ENCODE measurements around the gene SMPD1.

- no peak for TF ChIP-seq EZH2 (IDR thresholded peaks at IDR 0.05; ENCODE audit: borderline replicate concordance, low read depth, low read length, poor library complexity, severe bottlenecking)
- TF ChIP-seq, protein P1, sequence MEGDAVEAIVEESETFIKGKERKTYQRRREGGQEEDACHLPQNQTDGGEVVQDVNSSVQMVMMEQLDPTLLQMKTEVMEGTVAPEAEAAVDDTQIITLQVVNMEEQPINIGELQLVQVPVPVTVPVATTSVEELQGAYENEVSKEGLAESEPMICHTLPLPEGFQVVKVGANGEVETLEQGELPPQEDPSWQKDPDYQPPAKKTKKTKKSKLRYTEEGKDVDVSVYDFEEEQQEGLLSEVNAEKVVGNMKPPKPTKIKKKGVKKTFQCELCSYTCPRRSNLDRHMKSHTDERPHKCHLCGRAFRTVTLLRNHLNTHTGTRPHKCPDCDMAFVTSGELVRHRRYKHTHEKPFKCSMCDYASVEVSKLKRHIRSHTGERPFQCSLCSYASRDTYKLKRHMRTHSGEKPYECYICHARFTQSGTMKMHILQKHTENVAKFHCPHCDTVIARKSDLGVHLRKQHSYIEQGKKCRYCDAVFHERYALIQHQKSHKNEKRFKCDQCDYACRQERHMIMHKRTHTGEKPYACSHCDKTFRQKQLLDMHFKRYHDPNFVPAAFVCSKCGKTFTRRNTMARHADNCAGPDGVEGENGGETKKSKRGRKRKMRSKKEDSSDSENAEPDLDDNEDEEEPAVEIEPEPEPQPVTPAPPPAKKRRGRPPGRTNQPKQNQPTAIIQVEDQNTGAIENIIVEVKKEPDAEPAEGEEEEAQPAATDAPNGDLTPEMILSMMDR (conservative IDR thresholded peaks at IDR 0.05; ENCODE audit: low read depth, low read length) = no peak
Observed at GRCh38 chr11:6395470-6396060, 5.3 kb downstream of the SMPD1 start.
